NCI-H82 (cell line): ENCODE measurements around the gene PRKG1.
"Not testable (repeated sequence)": the region's sequence is repeated elsewhere in the genome, so short reads cannot be mapped to it uniquely, and the experiment has no call there.

Experiments
- DNase-seq: peaks from one replicate; lab custom pipeline; 2025; lab: John Stamatoyannopoulos, UW

PRKG1 gene

GRCh38 chr10:51270936-51271530 is 196.7 kb downstream of the PRKG1 start:
- no peak for DNase-seq

- DNase-seq, result not testable (repeated sequence)
Measured at GRCh38 chr10:51272099-51272498, 197.8 kb downstream of the PRKG1 start.

- DNase-seq, result no peak
Measured at GRCh38 chr10:51272555-51272954, 198.3 kb downstream of the PRKG1 start.

GRCh38 chr10:51273574-51273973 is 199.3 kb downstream of the PRKG1 start:
- no peak for DNase-seq

- DNase-seq, result not testable (repeated sequence)
Measured at GRCh38 chr10:51276097-51276496, 201.8 kb downstream of the PRKG1 start.

GRCh38 chr10:51281387-51281786 is 207.1 kb downstream of the PRKG1 start:
- not testable (repeated sequence) for DNase-seq

GRCh38 chr10:51285601-51286000 is 211.3 kb downstream of the PRKG1 start:
- DNase-seq, result no peak

- DNase-seq, result no peak
Measured at GRCh38 chr10:51288511-51288910, 214.2 kb downstream of the PRKG1 start.

- no peak for DNase-seq
Measured at GRCh38 chr10:51289519-51289918, 215.2 kb downstream of the PRKG1 start.

- DNase-seq, result no peak
Measured at GRCh38 chr10:51291961-51292360, 217.7 kb downstream of the PRKG1 start.

- DNase-seq, result no peak
Measured at GRCh38 chr10:51297438-51297837, 223.2 kb downstream of the PRKG1 start.

GRCh38 chr10:51300617-51301304 is 226.5 kb downstream of the PRKG1 start:
- no peak for DNase-seq

GRCh38 chr10:51301644-51302043 is 227.4 kb downstream of the PRKG1 start:
- DNase-seq, result no peak

GRCh38 chr10:51302316-51302715 is 228.0 kb downstream of the PRKG1 start:
- DNase-seq, result no peak

- no peak for DNase-seq
Measured at GRCh38 chr10:51308116-51308515, 233.8 kb downstream of the PRKG1 start.

- DNase-seq, result no peak
Measured at GRCh38 chr10:51311228-51311627, 236.9 kb downstream of the PRKG1 start.

GRCh38 chr10:51312817-51313216 is 238.5 kb downstream of the PRKG1 start:
- no peak for DNase-seq

- DNase-seq, result no peak
Measured at GRCh38 chr10:51313251-51313650, 239.0 kb downstream of the PRKG1 start.

GRCh38 chr10:51313773-51314478 is 239.6 kb downstream of the PRKG1 start:
- DNase-seq, result no peak

GRCh38 chr10:51314481-51314880 is 240.2 kb downstream of the PRKG1 start:
- no peak for DNase-seq

GRCh38 chr10:51318399-51319172 is 244.3 kb downstream of the PRKG1 start:
- no peak for DNase-seq

- no peak for DNase-seq
Measured at GRCh38 chr10:51319173-51319435, 244.8 kb downstream of the PRKG1 start.

- no peak for DNase-seq
Measured at GRCh38 chr10:51321300-51321699, 247.0 kb downstream of the PRKG1 start.
